GM23338 (cell line): ENCODE measurements around the gene COPS2.

Source experiments
- EZH2 ChIP-seq: fragments of 200-600 bp; sonication (generic); IDR thresholded peaks from one replicate; pipeline ENCODE4 v1.8.0; 2017; ENCODE audit warnings: antibody characterized with exemption, mild to moderate bottlenecking, low read depth; ENCODE audit not compliant: unreplicated experiment
- EZH2phosphoT487 ChIP-seq: fragments of 200-600 bp; sonication (generic); IDR thresholded peaks from one replicate; pipeline ENCODE4 v1.8.1; 2018; ENCODE audit warnings: antibody characterized with exemption; ENCODE audit not compliant: unreplicated experiment
- JUNB ChIP-seq: IDR thresholded peaks from one replicate; pipeline ENCODE4 v1.6.1; 2016; ENCODE audit warnings: antibody characterized with exemption; ENCODE audit not compliant: unreplicated experiment
- TF ChIP-seq, protein P1 (sequence below), 2 experiments: fragments of 200-600 bp in 1 of 2; sonication (generic) in 1 of 2; conservative IDR thresholded peaks; 2 replicates each; pipeline versions ENCODE4 v1.5.1 to v1.6.1; 2016 to 2017; ENCODE audit warnings: antibody characterized with exemption in 2 of 2, low read depth in 2 of 2, mild to moderate bottlenecking in 2 of 2, moderate library complexity in 1 of 2
- TF ChIP-seq, protein P2 (sequence below): IDR thresholded peaks from one replicate; pipeline ENCODE4 v1.6.1; 2018; ENCODE audit warnings: antibody characterized with exemption; ENCODE audit not compliant: unreplicated experiment

DNA sequence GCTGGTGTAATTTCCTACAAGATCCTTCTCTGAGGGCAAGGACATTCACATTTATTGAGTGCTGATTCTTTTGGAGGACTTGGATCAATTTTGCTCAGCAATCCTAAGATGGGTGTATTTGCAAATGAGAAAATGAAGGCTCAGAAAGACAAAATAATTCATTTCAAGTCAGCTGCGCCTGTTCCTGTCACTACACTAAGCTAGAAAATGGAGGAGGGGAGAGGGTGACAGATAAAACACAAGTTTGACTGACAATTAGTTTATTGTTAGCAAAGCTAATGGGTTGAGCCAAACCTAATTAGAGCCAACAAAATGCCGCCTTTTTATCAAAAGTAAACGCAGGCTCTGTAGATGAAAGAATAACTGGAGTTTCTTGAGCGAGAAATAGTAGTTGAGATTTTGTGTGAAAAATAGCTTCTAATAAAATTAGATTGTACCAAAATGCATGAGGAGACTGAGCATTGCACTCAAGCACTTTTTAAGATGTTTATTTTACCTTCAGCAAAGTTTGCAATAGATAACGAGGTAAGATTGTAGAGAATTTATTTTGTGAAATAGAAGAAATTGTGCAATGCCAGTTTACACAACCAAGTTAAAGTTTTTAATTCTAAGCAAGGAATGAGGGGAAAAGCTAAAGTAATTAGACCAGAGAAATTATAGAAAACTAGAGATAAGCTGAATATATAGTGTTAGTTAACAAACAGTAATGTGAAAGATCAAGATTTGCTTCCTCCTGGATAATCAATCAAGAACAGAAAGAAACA, 69.5 kb downstream of the COPS2 start:
- TF ChIP-seq EZH2 (no peak), JUNB (no peak), EZH2phosphoT487 (no peak)
- TF ChIP-seq, protein P1, sequence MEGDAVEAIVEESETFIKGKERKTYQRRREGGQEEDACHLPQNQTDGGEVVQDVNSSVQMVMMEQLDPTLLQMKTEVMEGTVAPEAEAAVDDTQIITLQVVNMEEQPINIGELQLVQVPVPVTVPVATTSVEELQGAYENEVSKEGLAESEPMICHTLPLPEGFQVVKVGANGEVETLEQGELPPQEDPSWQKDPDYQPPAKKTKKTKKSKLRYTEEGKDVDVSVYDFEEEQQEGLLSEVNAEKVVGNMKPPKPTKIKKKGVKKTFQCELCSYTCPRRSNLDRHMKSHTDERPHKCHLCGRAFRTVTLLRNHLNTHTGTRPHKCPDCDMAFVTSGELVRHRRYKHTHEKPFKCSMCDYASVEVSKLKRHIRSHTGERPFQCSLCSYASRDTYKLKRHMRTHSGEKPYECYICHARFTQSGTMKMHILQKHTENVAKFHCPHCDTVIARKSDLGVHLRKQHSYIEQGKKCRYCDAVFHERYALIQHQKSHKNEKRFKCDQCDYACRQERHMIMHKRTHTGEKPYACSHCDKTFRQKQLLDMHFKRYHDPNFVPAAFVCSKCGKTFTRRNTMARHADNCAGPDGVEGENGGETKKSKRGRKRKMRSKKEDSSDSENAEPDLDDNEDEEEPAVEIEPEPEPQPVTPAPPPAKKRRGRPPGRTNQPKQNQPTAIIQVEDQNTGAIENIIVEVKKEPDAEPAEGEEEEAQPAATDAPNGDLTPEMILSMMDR (conservative IDR thresholded peaks at IDR 0.05; ENCODE audit: low read depth in 2 of 2): no peak
- TF ChIP-seq, protein P2, sequence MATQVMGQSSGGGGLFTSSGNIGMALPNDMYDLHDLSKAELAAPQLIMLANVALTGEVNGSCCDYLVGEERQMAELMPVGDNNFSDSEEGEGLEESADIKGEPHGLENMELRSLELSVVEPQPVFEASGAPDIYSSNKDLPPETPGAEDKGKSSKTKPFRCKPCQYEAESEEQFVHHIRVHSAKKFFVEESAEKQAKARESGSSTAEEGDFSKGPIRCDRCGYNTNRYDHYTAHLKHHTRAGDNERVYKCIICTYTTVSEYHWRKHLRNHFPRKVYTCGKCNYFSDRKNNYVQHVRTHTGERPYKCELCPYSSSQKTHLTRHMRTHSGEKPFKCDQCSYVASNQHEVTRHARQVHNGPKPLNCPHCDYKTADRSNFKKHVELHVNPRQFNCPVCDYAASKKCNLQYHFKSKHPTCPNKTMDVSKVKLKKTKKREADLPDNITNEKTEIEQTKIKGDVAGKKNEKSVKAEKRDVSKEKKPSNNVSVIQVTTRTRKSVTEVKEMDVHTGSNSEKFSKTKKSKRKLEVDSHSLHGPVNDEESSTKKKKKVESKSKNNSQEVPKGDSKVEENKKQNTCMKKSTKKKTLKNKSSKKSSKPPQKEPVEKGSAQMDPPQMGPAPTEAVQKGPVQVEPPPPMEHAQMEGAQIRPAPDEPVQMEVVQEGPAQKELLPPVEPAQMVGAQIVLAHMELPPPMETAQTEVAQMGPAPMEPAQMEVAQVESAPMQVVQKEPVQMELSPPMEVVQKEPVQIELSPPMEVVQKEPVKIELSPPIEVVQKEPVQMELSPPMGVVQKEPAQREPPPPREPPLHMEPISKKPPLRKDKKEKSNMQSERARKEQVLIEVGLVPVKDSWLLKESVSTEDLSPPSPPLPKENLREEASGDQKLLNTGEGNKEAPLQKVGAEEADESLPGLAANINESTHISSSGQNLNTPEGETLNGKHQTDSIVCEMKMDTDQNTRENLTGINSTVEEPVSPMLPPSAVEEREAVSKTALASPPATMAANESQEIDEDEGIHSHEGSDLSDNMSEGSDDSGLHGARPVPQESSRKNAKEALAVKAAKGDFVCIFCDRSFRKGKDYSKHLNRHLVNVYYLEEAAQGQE: no peak
